Activated naive CD8-positive, alpha-beta T cell (primary cell): ENCODE measurements around the gene PRICKLE2.

Experiments used
- H3K27ac Mint-ChIP-seq: one replicate; pipeline ENCODE4 v1.8.0; 2021; ENCODE audit warnings: mixed read lengths
- H3K27me3 Mint-ChIP-seq: one replicate; pipeline ENCODE4 v1.8.0; 2021; ENCODE audit warnings: mixed read lengths
- H3K36me3 Mint-ChIP-seq: one replicate; pipeline ENCODE4 v1.8.0; 2021; ENCODE audit warnings: mixed read lengths
- H3K4me1 Mint-ChIP-seq: one replicate; pipeline ENCODE4 v1.8.0; 2021; ENCODE audit warnings: low read depth, mixed read lengths
- H3K4me3 Mint-ChIP-seq: one replicate; pipeline ENCODE4 v1.8.0; 2021; ENCODE audit warnings: mild to moderate bottlenecking, mixed read lengths
- H3K9me3 Mint-ChIP-seq: one replicate; pipeline ENCODE4 v1.8.0; 2021; ENCODE audit warnings: low read depth, mixed read lengths

The PRICKLE2 gene

DNA sequence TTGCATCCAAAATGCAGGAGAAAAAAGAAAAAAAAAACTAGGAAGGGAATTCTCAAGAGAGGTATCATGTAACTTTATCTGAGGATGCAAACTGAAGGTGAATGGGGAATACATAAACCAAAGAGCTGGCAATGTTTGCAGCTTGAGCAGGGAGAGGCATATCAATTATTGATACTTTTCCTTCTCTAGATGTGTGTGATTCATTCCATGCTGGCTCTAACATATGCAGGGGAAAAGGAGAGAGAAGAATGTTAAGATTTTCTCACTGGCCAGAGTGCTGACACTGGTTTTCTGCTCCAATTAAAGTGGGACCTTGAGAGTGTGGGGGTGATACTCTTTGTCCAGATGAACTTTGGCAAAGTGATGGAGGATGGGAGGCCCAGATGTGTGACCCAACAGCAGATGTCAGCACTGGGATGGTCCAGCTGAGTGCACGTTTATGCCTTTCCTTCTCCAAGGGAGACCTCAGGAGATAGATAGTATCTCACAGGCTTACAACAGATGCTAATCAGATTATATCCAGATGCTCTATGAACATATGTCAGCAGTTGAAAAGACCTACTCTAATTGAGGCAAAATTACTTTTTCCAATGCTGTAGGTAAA lies 152.0 kb downstream of the PRICKLE2 start:
- Mint-ChIP-seq H3K27me3 (peaks cover 26% of the 10 kb centered on the region), H3K4me3 (no peak overlapping the region), H3K36me3 (no peaks in the 10 kb centered on the region)

DNA sequence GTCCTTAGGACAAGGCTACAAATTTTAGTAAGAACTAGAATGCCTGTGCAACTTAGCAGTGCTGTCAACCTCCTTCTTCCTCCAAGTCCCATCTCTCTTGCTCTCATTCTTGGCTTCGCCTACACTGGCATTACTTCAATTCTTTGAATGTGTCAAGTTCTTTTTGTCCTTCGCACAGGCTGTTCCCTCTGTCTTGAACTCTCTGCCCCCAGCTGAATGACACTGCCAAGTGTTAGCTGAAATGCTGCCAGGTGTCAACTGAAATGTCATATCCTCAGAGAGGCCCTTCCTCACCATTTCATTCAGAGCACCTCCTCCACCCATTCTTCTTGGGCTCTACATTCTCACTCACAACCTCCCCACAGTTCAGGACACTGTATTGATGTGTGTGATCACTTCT lies 153.1 kb downstream of the PRICKLE2 start:
- H3K4me1 Mint-ChIP-seq: no peaks in the 10 kb centered on the region
- H3K27me3 Mint-ChIP-seq: peaks cover 28% of the 10 kb centered on the region
- no peak overlapping the region for H3K4me3 Mint-ChIP-seq
- no peak overlapping the region for H3K27ac Mint-ChIP-seq
- no peaks in the 10 kb centered on the region for H3K9me3 Mint-ChIP-seq
- H3K36me3 Mint-ChIP-seq: no peaks in the 10 kb centered on the region

More for the DNA sequence above, 152.0 kb downstream of the PRICKLE2 start:
- no peaks in the 10 kb centered on the region for H3K9me3 Mint-ChIP-seq
- H3K4me1 Mint-ChIP-seq: no peaks in the 10 kb centered on the region
- no peak overlapping the region for H3K27ac Mint-ChIP-seq

DNA sequence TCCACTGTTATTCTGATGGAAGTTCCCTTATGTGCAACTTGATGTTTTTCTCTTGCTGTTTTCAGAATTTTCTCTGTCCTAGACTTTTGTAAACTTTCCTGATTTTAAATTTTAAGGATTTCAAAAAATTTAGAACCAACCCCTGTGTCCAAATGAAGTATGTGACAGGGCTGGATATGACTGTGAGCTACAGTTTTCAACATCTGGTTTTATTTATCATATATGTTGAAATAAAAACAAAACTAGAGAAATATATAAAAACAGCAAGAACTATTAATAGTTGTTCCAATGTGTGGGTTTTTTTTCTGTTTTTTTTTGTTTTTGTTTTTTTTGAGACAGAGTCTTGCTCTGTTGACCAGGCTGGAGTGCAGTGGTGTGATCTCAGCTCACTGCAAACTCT lies 154.6 kb downstream of the PRICKLE2 start:
- H3K4me3 Mint-ChIP-seq: no peak overlapping the region
- H3K36me3 Mint-ChIP-seq: no peaks in the 10 kb centered on the region
- H3K4me1 Mint-ChIP-seq: no peaks in the 10 kb centered on the region
- H3K27ac Mint-ChIP-seq: no peak overlapping the region
- H3K27me3 Mint-ChIP-seq: peaks cover 27% of the 10 kb centered on the region
- no peaks in the 10 kb centered on the region for H3K9me3 Mint-ChIP-seq

DNA sequence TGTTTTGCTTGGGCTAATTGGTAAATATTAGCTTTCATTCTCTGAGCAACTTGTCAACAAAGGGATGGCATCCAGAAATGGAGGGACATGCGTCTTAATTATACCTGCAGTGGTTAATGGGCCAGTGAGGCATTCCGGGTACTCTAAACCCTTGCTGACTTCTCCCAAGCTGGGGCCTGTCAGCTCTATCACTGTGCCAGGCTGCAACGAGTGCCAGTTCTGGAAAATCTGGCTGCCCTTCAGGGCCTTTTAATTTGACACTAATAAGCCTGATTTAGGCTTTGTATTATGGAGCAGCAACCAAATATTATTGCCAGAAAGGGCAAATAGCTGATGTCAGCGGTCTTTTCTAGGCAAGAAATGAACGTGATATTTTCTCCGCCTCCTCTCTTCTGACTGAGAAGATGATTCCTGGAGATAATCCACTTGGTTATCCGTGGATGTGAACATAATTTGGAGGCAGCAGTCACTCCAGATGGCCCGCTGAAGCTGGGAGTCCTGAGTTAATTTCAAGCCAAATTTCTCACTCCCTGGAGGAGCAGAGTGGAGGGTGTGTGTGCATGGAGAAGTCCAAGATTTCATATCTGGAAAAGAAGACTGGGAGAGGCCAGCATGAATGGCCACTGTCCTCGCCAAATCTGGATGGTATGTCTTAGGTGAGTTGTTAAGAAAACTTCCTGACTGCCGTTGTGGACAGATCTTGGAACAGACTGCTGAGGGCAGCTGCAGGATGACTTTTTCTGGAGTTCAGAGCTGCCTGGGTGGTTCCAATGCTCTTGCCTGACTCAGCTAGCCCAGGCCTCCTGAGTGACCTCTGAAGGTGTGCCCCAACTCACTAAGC lies 157.5 kb downstream of the PRICKLE2 start:
- H3K36me3 Mint-ChIP-seq: no peaks in the 10 kb centered on the region
- H3K9me3 Mint-ChIP-seq: no peaks in the 10 kb centered on the region
- peaks cover 24% of the 10 kb centered on the region for H3K27me3 Mint-ChIP-seq
- H3K4me3 Mint-ChIP-seq: no peak overlapping the region
- no peak overlapping the region for H3K27ac Mint-ChIP-seq
- H3K4me1 Mint-ChIP-seq: no peaks in the 10 kb centered on the region

DNA sequence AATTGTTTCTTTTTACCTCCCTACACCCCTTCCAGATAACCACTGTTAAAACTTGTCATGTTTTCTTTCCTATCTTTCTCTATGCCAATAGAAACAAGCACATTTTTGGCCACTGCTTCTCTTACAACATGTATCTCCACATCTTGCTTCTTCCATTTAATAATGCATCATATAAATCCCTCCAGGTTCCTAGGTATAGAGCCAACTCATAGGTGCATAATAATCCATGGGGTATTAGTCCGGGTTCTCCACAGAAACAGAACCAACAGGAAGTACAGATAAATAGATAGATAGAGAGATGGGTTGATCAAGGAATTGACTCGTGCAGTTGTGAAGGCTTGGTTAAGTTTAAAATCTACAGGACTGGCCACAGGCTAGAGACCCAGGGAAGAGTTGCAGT lies 160.5 kb downstream of the PRICKLE2 start:
- Mint-ChIP-seq H3K4me3 (no peak overlapping the region), H3K27me3 (peaks cover 14% of the 10 kb centered on the region), H3K9me3 (no peaks in the 10 kb centered on the region), H3K36me3 (no peaks in the 10 kb centered on the region), H3K4me1 (no peaks in the 10 kb centered on the region), H3K27ac (no peak overlapping the region)

DNA sequence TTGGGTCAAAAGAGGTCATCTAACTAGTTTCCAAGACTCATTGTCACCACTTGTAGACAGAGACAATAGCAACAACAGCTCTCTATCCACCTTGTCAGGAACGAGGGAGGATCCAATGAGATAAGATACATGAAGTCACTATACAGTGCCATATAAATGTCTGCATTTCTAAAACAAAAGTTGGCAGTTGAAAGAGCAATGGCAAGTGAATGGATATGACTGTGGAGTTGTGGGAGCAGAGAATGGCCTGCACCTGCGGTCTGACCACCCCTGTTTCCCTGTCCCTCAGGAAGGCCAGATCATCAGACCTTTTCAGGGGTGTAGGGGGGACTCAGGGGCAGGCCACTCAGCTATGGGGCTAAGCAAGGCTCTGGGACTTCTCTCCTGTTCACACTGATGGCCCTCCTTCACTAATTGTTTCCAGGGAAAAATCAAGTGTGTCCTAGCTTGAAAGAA lies 161.3 kb downstream of the PRICKLE2 start:
- no peaks in the 10 kb centered on the region for H3K4me1 Mint-ChIP-seq
- no peaks in the 10 kb centered on the region for H3K36me3 Mint-ChIP-seq
- H3K9me3 Mint-ChIP-seq: no peaks in the 10 kb centered on the region
- H3K4me3 Mint-ChIP-seq: no peak overlapping the region
- no peak overlapping the region for H3K27ac Mint-ChIP-seq
- H3K27me3 Mint-ChIP-seq: peaks cover 14% of the 10 kb centered on the region

DNA sequence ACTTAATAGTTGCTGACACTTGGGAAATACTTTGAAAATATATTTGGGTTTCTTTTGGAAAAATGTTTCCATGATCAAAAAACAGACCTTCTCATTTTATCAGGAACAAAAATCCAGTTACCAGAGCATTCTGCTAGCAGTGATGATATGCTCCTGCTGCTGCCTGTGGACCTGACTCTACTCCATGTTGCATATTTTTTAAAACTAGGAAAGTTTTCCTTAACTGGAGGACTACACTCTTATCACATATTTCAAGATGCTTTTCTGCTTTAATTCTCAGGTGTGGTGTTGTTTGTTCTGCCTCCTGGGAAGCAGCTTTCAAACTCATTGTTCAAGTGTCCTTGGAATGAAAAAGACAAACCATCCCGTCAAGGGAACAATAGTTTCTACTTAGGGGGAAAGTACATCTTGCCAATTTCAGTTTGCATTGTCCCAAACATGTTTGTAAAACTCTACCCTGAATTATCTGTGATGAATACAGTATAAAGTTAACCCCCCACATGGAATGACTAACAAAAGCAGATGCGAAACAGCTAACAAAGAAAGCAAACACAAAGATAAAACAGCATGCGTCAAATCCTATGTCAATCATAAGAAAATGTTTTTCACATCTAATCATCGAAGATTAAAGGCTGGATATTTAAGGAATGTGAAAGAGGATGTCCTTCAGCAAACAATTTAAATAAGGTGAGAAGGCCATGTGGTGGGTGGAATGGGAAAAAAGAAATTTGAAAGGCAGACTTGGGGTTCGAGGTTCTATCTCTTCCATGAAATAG lies 161.9 kb downstream of the PRICKLE2 start:
- Mint-ChIP-seq H3K9me3 (no peaks in the 10 kb centered on the region), H3K4me1 (no peaks in the 10 kb centered on the region), H3K27me3 (peaks cover 14% of the 10 kb centered on the region), H3K4me3 (no peak overlapping the region), H3K36me3 (no peaks in the 10 kb centered on the region), H3K27ac (no peak overlapping the region)

DNA sequence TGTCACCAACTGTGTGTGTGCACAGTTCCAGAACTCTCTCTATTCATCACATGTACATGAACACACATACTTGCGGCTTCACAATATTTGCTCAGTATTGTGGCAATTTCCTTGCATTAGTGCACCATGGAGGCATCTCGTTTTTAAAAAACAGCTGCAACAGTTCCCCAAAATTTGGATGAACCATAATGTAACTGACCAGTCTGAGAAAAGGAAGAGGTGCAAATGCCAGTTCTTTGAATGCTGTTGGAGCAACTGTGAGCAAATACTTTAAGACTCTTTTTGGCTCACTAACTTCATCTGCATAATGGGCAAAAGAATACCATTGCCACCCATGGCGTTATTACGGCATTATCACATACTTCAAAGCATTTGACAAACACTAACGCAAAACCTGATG lies 163.6 kb downstream of the PRICKLE2 start:
- no peaks in the 10 kb centered on the region for H3K9me3 Mint-ChIP-seq
- H3K27me3 Mint-ChIP-seq: peaks cover 13% of the 10 kb centered on the region
- no peaks in the 10 kb centered on the region for H3K36me3 Mint-ChIP-seq
- no peak overlapping the region for H3K4me3 Mint-ChIP-seq
- H3K4me1 Mint-ChIP-seq: no peaks in the 10 kb centered on the region
- H3K27ac Mint-ChIP-seq: no peak overlapping the region

DNA sequence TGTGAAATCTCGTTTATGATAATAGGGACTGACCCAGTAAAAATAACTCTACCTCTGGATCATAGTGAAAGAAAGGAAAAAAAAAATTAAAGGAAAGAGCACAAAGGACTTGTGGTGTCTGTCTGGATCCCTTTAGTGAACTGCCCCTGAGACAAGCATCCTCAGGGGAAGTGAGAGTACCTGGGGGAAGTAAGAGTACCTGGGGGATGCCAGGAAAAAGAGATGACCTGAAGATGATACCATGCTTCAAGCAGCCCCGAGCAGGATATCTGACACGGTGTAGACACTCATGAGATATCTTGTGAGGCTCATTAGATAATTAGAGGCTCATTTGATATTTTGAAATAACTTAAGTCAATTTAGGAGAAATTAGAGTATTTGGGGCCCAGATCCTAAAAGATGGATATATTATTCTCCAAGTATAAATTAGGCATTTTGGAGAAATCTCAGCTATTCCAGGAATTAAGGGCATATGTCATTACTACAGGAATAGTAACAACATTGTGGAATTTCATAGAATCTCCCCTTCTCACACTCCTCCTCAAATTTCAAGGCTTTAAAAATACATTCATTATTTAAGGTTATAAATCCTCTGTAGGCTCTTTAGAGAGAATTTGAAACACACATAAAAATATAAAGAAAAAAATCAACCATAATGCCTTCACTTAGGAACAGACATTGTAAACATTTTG lies 165.6 kb downstream of the PRICKLE2 start:
- H3K27ac Mint-ChIP-seq: no peak overlapping the region
- no peaks in the 10 kb centered on the region for H3K9me3 Mint-ChIP-seq
- H3K4me1 Mint-ChIP-seq: no peaks in the 10 kb centered on the region
- H3K36me3 Mint-ChIP-seq: no peaks in the 10 kb centered on the region
- H3K4me3 Mint-ChIP-seq: no peak overlapping the region
- H3K27me3 Mint-ChIP-seq: peaks cover 9% of the 10 kb centered on the region

DNA sequence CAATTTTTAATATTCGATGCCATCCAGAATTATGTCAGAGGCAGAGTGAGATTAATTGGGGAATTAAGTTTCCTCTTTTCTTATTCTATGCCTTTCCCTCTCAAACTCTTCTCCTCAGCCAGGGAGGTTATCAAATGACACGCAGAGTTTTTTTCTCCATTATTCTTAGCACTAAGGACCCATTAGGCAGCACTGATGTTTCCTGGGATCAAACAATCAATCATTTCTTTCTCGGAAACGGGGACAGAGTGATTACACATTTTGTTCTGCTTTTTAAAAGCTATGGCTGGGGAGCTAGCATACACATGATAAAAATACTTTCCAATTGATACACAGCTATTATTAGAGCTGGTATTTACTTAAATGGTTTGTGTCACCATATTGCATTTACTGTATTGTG lies 166.7 kb downstream of the PRICKLE2 start:
- Mint-ChIP-seq H3K36me3 (no peaks in the 10 kb centered on the region), H3K4me1 (no peaks in the 10 kb centered on the region), H3K9me3 (no peaks in the 10 kb centered on the region), H3K4me3 (no peak overlapping the region), H3K27ac (no peak overlapping the region), H3K27me3 (peaks cover 9% of the 10 kb centered on the region)

DNA sequence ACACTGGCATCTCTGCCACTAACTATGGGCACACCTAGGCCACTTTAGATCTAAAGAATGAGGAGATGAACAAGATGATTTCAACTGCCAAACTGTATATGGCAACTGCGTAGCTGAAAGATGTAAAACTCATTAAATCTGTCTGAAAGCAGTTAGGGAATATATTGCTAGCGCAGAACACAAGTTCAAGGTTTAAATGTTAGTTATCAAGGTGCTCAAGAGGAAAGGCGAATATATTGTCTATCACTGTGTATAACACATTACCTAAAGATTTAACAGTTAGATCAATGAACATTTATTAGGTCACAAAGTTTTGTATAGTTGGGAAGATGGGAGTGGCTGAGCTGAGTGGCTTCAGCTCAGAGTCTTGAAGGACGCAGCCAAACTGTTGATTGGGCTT lies 168.0 kb downstream of the PRICKLE2 start:
- peaks cover 9% of the 10 kb centered on the region for H3K27me3 Mint-ChIP-seq
- H3K9me3 Mint-ChIP-seq: no peaks in the 10 kb centered on the region
- no peak overlapping the region for H3K4me3 Mint-ChIP-seq
- H3K36me3 Mint-ChIP-seq: no peaks in the 10 kb centered on the region
- no peaks in the 10 kb centered on the region for H3K4me1 Mint-ChIP-seq
- no peak overlapping the region for H3K27ac Mint-ChIP-seq

DNA sequence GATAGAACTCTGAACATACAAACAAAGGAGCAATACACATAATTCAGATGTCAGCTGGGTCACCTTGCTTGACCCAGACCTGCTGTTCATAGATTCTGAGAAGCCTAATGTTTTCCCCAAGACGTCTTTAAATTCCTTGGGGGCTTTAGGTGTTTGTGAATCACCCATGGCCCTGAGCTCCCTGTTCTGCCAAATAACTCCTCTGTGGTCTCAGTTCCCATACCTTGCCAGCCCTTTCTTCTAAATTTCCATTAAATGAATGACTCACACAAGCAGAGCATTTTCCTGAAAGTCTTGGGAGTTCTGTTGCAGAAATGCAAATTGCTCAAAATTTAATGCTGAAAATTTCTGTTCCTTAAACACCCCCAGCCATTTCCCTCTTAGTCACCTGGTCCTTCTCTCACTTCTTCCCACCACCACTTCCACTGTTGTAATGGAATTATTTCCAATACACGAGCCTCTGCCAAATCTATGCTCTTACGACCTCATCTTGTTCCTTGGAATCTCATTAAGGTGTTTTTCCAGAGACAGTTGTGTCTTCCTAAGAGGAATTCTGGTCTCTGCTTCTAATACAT lies 168.6 kb downstream of the PRICKLE2 start:
- no peaks in the 10 kb centered on the region for H3K9me3 Mint-ChIP-seq
- H3K4me3 Mint-ChIP-seq: no peak overlapping the region
- no peak overlapping the region for H3K27ac Mint-ChIP-seq
- no peaks in the 10 kb centered on the region for H3K4me1 Mint-ChIP-seq
- peaks cover 11% of the 10 kb centered on the region for H3K27me3 Mint-ChIP-seq
- H3K36me3 Mint-ChIP-seq: no peaks in the 10 kb centered on the region

DNA sequence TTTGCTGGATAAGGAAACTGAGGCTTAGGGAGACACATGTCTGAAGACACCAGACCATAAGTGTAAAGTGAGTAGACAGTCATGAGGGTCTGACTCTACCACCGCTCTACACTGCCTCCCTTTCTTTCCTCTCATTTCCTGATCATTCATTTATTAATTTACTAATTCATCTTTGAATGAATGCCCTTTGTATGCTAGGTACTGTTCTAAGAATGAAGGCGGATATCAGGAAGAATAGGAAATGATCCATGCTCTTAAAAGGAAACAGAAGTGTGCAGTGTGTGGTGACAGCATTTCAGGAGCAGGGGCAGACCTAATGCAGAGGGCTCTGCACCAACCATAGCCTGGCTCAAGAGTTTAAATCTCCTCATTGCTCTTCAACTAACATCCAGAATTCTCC lies 170.2 kb downstream of the PRICKLE2 start:
- peaks cover 9% of the 10 kb centered on the region for H3K27me3 Mint-ChIP-seq
- no peaks in the 10 kb centered on the region for H3K36me3 Mint-ChIP-seq
- no peak overlapping the region for H3K27ac Mint-ChIP-seq
- no peak overlapping the region for H3K4me3 Mint-ChIP-seq
- H3K9me3 Mint-ChIP-seq: no peaks in the 10 kb centered on the region
- H3K4me1 Mint-ChIP-seq: no peaks in the 10 kb centered on the region

DNA sequence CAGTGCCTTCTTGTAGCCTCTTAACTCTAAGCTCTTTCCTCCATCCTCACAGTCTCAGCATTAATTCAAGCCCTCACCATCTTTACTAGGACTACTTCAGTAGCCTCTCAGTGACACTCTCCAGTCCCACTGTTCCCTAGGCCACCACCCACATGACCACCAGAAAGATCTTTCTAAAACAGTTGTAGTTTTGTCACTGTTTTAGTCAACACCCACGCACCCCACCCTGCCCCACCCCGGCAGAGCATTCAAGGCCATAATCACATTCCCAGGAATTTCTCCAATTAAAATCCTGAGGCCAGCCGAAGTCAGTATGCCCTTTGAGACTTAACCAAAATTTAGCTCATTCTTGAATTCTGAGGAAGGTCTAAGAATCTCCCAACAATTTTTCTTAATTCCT lies 170.8 kb downstream of the PRICKLE2 start:
- H3K4me3 Mint-ChIP-seq: no peak overlapping the region
- peaks cover 11% of the 10 kb centered on the region for H3K27me3 Mint-ChIP-seq
- H3K4me1 Mint-ChIP-seq: no peaks in the 10 kb centered on the region
- no peaks in the 10 kb centered on the region for H3K9me3 Mint-ChIP-seq
- no peak overlapping the region for H3K27ac Mint-ChIP-seq
- no peaks in the 10 kb centered on the region for H3K36me3 Mint-ChIP-seq
